Stimulated activated CD4-positive, alpha-beta T cell treated with anti-CD3 and anti-CD28 coated beads, TNF-alpha, amount 100 ng/mL, for 4 hours (primary cell): ENCODE data around the gene ARHGEF3.
"Not testable (repeated sequence)": the region's sequence is repeated elsewhere in the genome, so short reads cannot be mapped to it uniquely, and the experiment has no call there.

Experiments used
- DNase-seq, 3 experiments: peaks; one replicate each; pipeline ENCODE4 v3.0.0-alpha.2; 2020; ENCODE audit warnings: low read depth in 3 of 3

Gene ARHGEF3

DNA sequence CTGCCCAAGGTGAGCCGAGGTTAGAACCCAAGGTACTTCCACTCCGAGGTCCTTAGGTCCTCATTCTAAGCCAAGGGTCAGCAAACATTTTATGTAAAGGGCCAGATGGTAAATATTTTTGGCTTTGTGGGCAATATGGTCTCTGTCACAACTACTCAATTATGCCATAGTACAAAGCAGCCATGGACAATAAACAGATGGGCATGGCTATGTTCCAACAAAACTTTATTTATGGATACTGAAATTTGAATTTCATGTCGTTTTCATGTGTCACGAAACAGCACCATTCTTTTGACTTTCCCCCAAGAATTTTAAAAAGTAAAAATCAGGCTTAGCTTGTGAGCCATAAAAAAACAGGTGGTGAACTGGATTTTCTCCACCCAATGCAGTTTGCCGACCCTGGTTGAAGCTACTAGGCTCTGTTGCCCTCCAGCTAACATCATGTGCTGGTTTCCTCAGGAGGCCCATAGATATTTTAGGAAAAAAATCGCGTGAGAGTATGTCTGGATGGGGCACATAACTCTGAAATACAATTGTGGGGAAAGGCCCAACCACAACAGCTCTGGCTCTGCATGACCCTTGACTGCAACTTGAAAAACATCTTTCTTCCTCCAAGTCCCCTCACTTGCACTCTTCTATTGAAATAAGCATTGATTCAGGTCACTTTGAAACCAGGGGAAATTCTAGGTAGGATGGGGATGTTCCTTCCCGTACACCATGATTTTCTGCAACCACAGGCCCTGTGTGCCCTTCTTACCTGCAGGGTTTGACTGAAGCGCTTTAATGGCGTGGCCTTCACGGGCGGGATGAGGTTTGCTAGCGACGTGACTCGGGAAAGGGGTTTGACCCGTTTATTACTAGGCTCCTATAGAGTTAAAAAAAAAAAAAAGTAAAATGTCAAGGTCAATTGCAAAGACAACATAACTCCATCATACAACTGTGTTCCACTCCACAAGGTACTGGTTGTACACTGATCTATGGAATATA lies 28.5 kb downstream of the ARHGEF3 start:
- no peak for DNase-seq

DNA sequence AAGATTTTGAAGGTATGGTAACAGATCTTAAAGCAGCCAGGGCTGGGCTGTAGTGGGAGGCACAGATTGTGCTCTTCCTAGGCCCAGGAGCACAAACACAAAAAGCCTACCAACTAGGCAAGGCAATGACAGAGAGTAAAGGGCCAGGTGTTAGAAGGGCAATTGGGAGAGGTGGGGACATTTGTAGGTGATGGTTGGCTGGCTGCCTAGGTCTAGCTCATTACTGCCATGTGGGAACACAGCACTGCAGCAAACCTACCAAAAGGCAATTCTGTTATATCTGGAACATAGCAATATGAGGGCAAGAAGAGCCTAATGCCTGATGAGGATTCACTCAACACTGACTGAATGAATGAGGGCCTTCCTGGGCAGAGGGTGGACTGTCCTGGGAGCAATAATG lies 30.4 kb downstream of the ARHGEF3 start:
- no peak for DNase-seq

DNA sequence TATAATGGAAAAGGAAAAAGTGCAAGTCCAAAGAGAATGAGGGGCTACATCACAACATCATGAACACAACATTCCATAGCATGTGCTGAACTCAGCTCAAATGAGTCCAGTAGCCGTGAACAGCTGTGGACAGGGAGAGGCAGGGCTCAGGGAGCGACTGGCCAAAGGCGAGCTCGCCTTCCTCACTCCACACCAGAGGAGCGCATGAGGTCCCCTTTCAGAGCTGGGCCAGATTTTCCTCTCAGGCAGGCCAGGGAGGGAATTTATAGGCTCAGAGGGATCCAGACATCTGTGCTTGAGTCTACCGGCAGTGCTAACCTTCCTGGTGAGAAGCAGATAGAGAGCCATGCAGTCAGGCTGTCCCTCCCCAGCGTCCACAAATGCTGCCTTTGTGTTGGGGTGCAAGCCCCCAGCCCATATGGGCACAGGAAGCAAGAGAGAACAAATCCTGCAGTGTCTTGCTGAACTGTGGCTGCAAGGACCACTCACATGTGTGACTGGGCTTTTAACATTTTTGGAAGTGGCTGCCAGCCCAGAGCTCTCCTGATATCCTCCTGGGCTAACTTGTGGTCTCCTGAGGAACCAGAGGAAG lies 32.5 kb downstream of the ARHGEF3 start:
- no peak for DNase-seq

DNA sequence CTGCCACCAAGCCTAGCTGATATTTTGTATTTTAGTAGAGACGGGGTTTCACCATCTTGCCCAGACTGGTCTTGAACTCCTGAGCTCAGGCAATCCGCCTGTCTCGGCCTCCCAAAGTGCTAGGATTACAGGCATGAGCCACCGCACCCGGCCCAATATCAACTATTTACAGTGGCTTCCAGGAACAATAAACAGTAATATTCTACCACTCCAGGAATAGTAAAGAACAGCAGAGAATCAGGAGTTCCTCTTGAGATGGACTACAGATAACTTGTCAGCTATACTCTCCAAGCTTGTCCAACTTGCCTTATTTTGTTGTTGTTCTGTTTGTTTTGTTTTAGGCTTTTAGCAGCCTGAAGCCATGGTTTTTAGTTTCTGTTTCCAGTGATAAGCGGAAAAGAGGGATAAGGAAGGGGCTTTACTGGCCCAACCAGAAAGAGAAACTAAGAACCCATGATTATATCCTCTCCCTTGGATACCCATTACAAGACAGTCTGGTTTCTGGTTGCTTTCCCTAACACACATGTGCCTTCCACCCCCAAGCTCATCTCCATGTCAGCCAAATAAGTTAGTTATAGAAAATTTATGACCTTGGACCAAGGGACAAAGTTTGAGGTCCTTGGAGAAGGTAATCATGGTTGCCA lies 36.7 kb downstream of the ARHGEF3 start:
- DNase-seq, result no peak

DNA sequence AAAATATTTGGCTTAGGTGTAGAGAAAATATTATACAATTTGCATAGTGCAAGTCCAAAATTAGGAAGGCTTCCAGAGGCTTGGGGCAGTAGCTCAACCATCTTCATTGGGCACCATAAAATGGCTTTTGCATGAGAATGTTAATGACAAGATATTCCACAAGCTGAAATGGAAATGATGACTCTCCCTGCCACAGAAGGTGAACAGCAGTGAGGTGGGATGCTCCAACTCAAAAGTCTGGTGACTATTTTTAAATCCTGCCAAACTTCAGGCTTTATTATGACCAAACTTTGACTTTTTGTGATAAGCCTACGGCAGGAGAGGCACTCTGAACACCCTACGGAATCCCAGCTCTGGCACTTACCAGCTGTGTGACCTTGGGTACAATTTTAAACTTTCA lies 37.6 kb downstream of the ARHGEF3 start:
- no peak for DNase-seq

DNA sequence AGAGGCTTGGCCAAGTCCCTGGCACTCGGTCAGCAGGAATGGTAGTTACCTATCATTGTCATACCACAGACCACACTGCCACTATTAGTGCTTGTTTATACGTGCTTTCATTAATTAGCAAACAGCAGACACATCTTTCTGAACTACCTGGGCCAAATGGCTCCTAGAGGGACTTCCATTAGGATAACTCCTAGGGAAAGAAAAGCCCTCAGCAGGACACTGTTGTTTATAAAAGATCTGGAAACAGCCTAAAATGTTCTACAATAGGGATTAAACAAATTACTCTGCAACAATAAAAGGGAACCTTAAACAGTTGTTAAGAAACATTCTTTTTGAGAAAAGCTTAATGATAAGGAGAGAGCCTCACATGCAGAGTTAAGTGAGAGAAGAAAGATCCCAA lies 38.5 kb downstream of the ARHGEF3 start:
- DNase-seq, result no peak

DNA sequence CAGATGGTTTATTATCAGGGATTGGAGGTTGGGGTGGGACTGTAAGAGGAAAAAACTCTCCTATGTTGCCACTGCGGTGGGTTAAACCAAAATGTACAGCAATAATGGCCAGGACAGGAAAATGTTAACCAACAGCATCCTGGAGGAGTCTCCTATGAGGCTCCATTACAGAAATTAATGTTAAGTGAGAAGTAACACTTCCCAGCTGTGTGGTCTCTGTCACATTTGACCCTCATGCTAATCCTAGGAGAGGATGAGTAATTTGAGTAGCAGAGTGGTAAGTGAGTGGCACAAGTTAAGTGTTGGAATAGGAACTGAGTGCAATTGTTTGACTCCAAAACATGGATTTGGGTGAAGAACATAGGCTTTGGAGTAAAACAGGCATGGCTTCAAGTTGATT lies 39.0 kb downstream of the ARHGEF3 start:
- DNase-seq, result no peak

DNA sequence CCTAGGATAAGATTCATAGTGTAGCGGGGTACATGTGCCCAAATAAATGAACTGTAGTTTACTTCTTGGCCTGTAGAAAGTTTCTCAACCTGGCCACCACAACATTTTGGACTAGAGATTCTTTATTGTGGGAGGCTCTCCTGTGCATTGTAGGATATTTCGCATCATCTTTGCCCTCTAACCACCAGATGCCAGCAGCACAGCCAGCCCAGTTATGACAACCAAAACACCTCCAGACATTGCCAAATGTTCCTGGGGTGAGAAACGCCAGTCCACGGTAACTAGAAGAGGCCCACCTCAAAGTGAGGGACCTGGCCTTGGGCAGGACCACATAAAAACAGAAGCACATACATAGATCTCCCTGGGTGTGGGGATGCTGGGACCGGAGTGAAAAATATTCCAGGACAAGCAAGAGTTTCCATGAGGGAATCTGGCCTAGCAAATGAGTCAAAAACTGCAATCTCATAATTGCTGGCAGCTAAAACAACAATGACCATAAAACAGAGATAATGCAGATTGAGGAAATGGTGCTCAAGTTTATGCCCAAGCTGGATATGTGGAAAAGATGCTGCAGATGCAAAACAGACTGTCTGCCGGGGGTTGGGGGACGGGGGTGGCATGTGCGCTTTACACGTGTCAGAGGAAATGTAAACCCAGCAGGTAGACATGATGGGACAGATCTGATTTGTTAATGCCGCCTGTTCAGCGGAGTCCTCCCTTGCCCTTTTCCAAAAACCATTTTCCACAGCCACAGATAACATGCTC lies 39.7 kb downstream of the ARHGEF3 start:
- DNase-seq, result no peak

DNA sequence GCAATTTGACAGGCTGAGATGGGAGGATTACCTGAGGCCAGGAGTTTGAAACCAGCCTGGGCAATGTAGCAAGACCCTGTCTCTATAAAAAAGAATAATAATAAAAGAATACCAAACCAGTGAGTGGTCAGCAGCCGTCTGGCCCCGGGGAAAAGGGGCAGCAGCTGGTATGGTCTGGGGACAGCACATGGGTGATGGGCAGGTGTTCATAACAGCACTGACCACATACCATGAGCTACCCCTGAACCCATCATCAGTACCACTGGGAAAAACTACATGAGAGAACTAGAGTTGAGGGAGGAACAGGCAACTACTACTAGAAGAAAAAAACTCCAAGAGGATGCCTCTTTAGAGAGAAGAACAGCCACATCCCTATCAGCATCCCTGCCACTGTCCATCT lies 40.7 kb downstream of the ARHGEF3 start:
- no peak for DNase-seq

DNA sequence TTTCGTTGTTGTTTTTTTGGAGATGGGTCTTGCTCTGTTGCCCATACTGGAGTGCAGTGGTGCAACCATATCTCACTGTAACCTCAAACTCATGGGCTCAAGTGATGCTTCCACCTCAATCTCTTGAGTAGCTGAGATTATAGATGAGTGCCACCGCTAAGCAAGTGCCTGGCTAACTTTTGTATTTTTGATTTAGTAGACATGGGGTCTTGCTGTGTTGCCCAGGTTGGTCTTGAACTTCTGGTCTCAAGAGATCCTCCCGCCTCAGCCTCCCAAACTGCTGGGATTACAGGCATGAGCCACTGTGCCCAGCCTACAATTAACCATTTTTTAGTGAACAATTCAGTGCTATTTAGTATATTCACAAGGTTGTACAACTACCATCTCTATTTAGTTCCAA lies 42.2 kb downstream of the ARHGEF3 start:
- DNase-seq, result no peak

DNA sequence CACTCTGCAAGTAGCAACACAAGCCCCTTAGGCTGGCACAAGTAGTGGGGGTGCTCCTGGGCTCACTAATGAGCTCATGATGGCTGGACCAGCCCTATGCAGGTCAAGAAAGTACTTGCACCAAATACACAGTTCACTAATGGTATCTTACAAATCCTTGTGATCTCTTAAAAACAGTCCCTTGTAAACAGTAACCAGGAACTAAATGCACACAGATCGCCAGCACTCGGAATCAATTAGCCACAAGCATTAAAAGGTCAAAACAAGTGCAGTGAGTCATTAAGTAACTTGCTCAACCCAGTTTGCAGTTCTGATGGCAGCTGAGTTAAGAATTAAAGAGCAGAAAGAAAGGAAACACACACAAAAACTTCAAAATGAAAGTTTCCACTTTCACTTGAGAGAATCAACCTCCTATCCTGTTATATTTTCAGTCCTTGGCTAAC lies 43.2 kb downstream of the ARHGEF3 start:
- DNase-seq, result peak in 1 of 3 experiments; percentile 25

DNA sequence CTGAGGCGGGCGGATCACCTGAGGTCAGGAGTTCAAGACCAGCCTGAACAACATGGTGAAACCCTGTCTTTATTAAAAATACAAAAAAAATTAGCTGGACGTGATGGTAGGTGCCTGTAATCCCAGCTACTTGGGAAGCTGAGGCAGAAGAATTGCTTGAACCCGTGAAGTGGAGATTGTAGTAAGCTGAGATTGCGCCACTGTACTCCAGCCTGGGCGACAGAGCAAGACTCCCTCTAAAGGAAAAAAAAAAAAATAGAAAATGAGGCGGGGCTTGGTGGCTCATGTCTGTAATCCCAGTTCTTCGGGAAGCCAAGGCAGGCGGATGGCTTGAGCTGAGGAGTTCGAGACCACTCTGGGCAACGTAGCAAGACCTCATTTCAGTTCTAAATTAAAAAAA lies 43.7 kb downstream of the ARHGEF3 start:
- DNase-seq, result not testable (repeated sequence)

DNA sequence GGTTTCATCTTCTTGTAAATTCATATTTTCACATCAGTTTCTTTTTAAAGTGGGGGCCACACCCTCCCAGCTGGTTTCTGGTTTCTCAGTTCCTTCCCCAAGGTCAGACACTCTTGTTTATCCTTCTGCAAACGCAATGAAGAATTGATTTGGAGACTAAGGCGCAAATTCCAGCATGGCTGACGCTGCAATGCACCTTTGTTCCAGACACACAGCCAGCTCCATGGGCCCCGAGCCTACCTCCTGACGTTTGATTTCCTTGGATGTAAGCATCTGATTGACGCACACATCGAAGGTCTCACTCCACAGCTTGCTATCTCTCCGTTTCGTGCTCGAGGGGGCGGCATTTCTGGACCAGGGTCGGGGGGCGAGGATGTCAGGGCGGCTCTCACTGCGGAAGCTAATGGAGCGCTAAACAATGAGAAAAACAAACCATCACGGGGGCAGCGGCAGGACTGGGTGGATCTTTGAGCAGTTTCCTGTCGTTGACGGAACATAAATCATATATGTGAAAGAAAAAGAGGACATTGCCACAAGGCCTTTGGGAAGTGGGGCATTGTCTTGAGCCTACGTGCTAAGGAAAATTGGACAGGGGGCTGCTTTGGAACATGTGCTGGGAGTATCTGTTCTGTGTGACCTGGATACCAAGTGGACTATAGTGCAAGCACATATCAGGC lies 46.9 kb downstream of the ARHGEF3 start:
- DNase-seq, result no peak

DNA sequence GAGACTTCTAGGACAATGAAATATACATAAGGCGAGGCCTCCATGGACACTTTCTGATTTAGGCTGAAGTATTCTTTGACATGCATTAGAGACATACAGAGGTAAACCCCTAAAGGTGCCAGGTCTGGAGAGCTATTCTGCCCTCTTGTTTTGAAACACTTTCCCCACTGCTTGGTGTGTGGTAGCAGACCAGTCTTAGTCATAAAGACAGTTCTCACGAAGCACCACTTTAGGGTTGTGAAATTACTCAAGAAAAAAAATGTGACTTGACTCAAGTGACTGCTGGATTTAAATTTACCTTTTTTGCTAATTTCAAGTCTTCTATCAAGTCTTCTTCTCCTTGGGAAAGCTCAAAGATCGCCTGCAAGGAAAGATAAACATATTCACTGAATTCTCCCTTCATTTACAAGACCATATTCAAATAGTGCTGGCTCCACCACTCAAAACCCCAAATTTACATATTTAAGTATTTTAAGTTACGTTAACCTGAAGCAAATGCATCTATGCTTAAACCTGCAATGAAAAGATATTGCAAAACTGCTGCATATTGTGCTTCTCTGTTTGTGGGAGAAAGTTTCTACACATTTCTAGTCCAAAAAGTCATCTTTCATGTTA lies 48.4 kb downstream of the ARHGEF3 start:
- DNase-seq, result no peak

DNA sequence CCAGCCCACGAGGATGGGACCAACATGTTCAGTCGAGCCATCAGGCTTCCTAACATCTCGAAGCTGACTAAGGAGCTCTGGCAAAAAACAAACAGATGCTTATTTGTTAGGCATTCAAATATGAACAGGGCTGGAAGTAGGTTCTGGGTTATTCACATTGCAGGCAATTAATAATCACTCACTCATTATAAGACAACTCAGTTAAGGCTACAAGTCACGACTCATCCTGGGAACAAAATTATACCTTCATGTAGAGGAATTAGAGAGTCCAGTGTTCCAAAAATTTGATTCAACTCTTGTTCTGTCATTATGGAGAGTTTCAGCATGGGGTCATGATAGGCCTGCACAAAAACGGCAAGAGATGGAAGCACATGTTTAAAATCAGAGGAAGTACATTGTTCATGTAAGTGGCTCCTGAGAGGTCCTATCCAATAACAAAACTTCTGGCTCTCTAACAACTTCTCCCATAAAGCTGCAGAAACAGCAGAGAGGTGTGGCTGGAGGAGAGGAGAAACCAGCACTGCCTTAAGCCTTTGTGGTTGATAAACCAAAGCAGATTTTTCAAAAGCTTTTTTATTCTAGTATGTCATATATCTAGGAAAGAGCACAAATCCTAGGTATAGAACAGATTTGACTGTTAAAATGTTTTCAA lies 50.6 kb downstream of the ARHGEF3 start:
- no peak for DNase-seq

DNA sequence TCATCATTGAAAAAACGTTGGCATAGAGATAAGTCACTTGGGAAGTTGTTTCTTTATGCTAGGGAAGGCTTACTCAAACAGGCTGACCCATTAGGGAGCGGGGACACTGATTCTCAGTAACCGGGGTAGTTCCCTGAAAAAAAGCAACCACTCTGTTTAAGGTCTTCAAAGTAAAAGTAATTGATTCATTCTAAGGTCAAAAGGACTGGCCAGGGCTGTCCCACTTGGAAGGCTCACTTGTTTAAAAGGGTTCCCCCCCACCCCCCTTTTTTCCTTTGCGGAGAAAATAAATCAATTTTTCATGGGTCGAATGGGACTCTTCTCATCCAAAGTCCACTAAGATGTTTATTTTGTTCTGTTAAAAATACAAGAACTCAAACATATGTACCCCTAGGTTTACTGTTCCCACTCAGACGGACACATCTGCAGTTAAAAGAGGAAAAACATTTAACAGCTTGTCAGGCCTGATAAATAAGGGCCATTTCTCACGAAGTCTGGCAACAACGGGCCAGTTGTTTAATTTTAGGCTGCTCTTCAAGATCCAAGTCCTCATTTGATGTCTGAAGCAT lies 53.0 kb downstream of the ARHGEF3 start:
- no peak for DNase-seq

DNA sequence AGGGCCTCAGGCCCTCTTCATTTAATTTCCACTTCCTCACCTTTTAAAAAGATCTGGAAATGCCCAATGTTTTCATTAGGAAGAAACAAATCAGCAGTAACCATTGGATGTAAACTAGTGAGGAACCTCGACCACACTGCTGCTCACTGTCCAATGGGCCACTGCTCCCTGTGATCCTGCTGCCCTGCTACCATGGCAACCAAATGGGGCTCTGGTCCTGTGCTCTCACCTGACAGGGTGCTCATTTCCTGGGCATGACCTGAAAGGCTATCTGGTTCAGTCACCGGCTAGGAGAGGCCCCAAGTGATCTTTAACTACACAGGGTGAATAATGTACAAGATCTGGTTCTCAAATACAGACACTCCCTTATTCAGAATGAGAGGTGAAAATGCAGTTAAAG lies 54.6 kb downstream of the ARHGEF3 start:
- DNase-seq, result no peak

DNA sequence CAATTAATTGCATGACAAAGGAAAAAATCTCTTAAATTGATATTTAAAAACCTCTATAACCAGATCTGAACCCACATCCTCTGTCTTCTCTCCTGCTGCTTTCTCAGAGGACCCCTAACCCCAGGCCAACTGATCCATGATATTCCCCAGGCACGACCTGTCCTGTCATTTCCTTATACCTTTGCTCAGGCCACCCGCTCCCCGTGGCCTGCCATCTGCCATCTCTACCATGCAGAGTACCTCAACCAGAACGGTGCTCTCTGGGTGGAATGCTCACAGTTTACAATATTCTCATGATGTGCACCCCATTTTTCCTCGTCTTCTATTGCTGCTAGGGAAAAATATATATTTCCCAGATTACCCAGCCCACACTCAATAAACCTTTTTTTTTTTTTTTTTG lies 57.7 kb downstream of the ARHGEF3 start:
- DNase-seq, result no peak

DNA sequence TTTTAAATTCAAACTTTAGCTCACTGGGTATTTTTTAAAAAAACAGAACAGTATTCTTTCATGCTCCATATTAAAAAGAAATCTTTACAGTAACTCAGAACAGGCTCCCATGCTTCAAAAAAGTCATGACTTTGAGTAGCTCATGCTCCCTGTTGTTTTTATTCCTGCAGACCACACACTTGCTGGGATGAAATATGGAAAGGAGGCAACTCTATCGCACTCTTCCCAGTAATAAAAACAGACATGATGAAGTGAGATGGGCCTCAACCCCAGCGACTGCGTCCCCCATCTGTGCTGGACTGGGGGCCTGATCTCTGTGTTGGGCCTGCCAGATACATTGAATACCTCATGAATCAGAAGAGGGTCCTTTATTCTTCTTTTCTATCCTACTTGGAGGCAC lies 58.9 kb downstream of the ARHGEF3 start:
- DNase-seq, result no peak

DNA sequence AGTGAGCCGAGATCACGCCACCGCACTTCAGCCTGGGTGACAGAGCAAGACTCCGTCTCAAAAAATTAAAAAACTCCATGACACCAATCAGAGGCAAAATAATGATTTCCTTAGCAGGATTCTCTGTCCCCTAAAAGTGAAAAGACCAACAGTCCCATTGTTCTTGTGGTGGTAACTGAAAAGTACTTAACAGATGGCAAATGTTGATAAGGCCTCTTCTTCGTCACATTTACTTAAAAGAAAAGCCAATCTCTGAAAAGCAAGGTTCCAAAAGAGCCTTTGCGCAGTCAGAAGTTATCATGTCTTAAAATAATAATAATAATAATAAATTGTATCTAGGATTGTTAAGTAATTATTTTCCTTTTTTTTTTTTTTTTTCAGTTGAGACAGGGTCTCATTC lies 62.7 kb downstream of the ARHGEF3 start:
- no peak for DNase-seq
